Measurements from ENCODE around the gene VEGFB. TPM values are rescaled to one million over a fixed set of nuclear protein-coding genes. Genes with fewer than 3 reads are reported as not detected.

Gene VEGFB
- total RNA-seq, 1 donor from 2014 or later, result 205 TPM

DNA sequence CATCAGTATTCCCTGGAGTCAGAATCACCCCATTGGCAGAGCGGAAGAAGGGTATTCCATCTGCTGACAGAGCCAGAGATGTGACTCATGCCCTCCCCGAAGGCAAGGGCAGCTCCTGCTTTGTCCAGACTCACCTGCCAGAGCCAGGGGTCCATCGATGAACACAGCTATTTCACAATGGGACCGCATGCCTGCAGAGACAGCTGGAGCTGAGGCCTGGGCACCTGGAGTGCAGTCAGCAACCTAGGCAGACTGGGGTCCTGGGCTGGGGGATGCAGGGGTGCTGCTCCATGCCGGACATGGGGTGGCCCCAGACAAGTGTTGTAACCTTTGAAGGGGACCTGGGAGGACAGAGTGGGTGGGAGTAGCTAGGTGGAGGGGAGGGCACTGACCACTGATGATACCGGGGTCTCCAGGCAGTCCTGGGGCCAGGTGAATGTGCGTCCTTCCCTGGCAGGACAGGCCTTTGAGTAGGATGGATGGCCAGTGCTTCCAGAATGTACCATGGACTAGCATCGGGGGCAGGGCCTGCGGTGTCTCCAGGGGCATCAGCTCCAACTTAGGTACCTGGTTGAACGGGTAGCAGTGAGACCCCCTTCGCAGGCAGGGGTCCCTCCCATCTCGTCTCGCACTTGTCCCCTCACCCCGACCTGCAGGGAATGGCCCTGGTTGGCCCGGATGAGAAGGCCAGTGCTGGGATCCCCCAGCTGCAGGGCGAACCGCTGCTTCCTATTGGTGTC is 10.1 kb upstream of the VEGFB start:
- H3K36me3 Mint-ChIP-seq (ENCODE audit: unreplicated experiment), result no peaks in the 10 kb centered on the region
- no peak for TF ChIP-seq CTCF (IDR thresholded peaks at IDR 0.05)
- H3K9me3 Mint-ChIP-seq (ENCODE audit: unreplicated experiment), result no peaks in the 10 kb centered on the region
- H3K4me3 Mint-ChIP-seq (ENCODE audit: unreplicated experiment), result peak overlapping the region; percentile 81
- DNase-seq (ENCODE audit: extremely low spot score, unreplicated experiment), result no peak
- no peak overlapping the region for H3K27ac Mint-ChIP-seq (ENCODE audit: unreplicated experiment)
- no peaks in the 10 kb centered on the region for H3K27me3 Mint-ChIP-seq (ENCODE audit: unreplicated experiment)
- H3K4me1 Mint-ChIP-seq (ENCODE audit: unreplicated experiment), result peaks cover 23% of the 10 kb centered on the region

DNA sequence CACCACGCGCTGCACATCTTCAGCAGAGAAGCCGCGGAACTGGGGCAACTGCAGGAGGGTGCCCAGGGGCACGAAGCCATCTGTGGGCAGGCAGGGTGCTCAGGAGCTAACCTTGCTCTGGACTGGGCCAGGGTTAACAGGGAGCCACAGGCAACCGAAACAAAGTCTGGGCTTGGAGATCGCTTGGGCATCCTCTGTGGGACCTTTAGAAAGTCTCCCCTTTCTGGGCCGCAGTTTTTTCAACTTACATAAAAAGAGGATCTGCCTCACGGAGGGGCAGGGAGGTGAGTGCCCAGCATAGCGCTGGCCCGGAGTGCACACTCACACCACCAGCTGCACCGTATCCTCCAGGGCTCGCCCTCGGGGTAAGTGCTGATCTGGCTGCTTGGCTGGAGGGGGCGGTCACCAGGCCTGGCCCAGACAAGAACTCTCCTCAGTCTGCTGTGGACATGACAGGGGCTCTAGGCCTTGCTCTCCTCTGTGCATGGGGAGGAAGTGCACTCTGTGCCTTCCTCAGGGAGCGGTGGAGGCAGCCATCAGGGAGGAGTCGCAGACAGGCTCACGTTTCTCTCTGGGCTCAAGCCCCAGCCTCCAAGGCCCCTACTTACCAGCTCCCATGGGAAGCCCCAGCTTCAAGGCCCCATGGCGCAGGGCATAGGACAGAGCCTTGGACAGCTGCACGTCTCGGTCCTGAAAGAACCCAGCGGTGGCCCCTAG is 9.3 kb upstream of the VEGFB start:
- Mint-ChIP-seq H3K4me1 (ENCODE audit: unreplicated experiment) (peaks cover 30% of the 10 kb centered on the region), H3K27ac (ENCODE audit: unreplicated experiment) (peak overlapping the region; percentile 54), H3K9me3 (ENCODE audit: unreplicated experiment) (no peaks in the 10 kb centered on the region), H3K4me3 (ENCODE audit: unreplicated experiment) (peak overlapping the region; percentile 81), H3K27me3 (ENCODE audit: unreplicated experiment) (no peaks in the 10 kb centered on the region), H3K36me3 (ENCODE audit: unreplicated experiment) (no peaks in the 10 kb centered on the region)
- no peak for DNase-seq (ENCODE audit: extremely low spot score, unreplicated experiment)
- TF ChIP-seq CTCF (IDR thresholded peaks at IDR 0.05), result no peak

DNA sequence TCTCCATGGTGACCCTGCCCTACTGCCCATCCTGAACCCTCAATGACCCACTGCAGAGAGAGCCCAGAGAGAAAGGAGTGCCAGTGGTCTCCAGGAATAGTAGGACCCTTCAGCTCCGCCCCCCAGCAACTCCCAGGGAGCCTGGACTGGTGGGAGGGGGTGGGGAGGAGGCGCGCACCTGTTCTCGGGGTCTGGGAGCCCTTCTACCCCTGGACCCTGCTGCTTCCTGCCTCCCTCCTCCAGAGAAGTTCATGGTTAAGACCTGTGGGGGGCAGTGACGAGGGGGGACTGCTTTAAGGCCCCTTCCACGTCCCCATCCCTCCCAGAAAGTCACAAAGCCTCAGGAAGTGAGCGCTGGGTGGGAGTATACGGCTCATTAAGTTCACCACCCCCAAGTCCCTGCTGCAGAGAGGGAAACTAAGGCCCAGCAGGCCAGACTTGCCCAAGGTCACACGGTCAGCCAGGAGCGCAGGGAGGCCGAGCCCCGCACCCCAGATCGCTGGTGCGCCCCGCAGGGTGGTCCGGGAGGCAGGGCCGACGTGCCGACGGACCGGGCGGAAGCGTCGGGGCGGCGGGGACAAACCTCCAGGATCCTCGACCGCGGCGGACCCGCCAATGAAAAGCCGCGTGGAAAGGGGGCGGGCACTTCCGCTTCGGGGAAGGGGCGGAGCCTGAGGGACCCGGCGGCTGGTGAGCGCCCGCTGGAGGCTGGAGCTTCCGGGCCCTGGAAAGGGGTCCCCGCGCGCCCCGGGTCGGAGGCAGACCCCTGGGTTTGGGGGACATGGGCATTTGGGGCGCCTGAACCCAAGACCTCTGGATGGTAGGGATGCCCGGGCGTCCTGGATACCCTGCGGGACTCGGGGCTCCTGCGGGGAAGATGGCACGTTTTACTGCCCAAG is 8.5 kb upstream of the VEGFB start, which contains the start of the genes NUDT22 and TRPT1:
NUDT22 (plus strand) TSS at position 667 of the 899 bp plus-strand sequence. CDS start 379 bp downstream, outside the sequence.
TRPT1 (minus strand) TSS at position 579 of the 899 bp plus-strand sequence; CDS start at position 253, 326 bp downstream.
- Mint-ChIP-seq H3K27me3 (ENCODE audit: unreplicated experiment) (no peaks in the 10 kb centered on the region), H3K36me3 (ENCODE audit: unreplicated experiment) (no peaks in the 10 kb centered on the region), H3K27ac (ENCODE audit: unreplicated experiment) (peak within 1 kb of the TSS; percentile 74), H3K4me3 (ENCODE audit: unreplicated experiment) (peak within 1 kb of the TSS; percentile 81), H3K4me1 (ENCODE audit: unreplicated experiment) (peaks cover 32% of the 10 kb centered on the region), H3K9me3 (ENCODE audit: unreplicated experiment) (no peaks in the 10 kb centered on the region)
- TF ChIP-seq CTCF (IDR thresholded peaks at IDR 0.05), result no peak
- DNase-seq (ENCODE audit: extremely low spot score, unreplicated experiment), result peak; percentile 96

DNA sequence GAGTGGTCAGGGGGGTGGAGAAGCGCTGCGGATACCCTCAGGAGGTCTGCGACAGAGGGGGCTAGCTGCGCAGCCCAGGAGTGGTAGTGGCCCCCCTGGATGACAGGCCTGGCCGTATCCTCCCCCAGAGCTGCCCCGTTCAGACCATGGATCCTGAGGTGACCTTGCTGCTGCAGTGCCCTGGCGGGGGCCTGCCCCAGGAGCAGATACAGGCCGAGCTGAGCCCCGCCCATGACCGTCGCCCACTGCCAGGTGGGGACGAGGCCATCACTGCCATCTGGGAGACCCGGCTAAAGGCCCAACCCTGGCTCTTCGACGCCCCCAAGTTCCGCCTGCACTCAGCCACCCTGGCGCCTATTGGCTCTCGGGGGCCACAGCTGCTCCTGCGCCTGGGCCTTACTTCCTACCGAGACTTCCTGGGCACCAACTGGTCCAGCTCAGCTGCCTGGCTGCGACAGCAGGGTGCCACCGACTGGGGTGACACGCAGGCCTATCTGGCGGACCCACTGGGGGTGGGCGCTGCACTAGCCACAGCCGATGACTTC is 7.8 kb upstream of the VEGFB start:
- peak overlapping the region; percentile 64 for H3K27ac Mint-ChIP-seq (ENCODE audit: unreplicated experiment)
- DNase-seq (ENCODE audit: extremely low spot score, unreplicated experiment), result no peak
- no peak for TF ChIP-seq CTCF (IDR thresholded peaks at IDR 0.05)
- peaks cover 37% of the 10 kb centered on the region for H3K4me1 Mint-ChIP-seq (ENCODE audit: unreplicated experiment)
- H3K9me3 Mint-ChIP-seq (ENCODE audit: unreplicated experiment), result no peaks in the 10 kb centered on the region
- H3K27me3 Mint-ChIP-seq (ENCODE audit: unreplicated experiment), result no peaks in the 10 kb centered on the region
- peak overlapping the region; percentile 81 for H3K4me3 Mint-ChIP-seq (ENCODE audit: unreplicated experiment)
- H3K36me3 Mint-ChIP-seq (ENCODE audit: unreplicated experiment), result no peaks in the 10 kb centered on the region
